HEK293 (cell line): Measurements from ENCODE around the gene DHRS4L2.

ENCODE experiments used
- ZNF19 ChIP-seq: fragments of 450-650 bp; formaldehyde crosslinking; IDR thresholded peaks from 2 replicates; pipeline ENCODE4; 2016; ENCODE audit warnings: missing biosample characterization, missing genetic modification characterization, low read depth
- ZNF223 ChIP-seq: fragments of 450-650 bp; formaldehyde crosslinking; IDR thresholded peaks from 2 replicates; pipeline ENCODE4 v1.5.1; 2016; ENCODE audit warnings: missing biosample characterization, missing genetic modification characterization
- ZNF341 ChIP-seq: fragments of 450-650 bp; formaldehyde crosslinking; IDR thresholded peaks from 2 replicates; pipeline ENCODE4; 2016; ENCODE audit warnings: low read depth, missing biosample characterization, missing genetic modification characterization
- ZNF623 ChIP-seq: fragments of 450-650 bp; formaldehyde crosslinking; IDR thresholded peaks from 2 replicates; pipeline ENCODE4 v1.5.1; 2016; ENCODE audit warnings: missing biosample characterization, missing genetic modification characterization
- ZNF664 ChIP-seq: fragments of 450-650 bp; formaldehyde crosslinking; IDR thresholded peaks from 2 replicates; pipeline ENCODE4 v1.5.1; 2016; ENCODE audit warnings: missing biosample characterization, missing genetic modification characterization
- ZNF701 ChIP-seq: fragments of 450-650 bp; formaldehyde crosslinking; IDR thresholded peaks from 2 replicates; pipeline ENCODE4 v1.5.1; 2016; ENCODE audit warnings: missing biosample characterization, missing genetic modification characterization
- ZNF747 ChIP-seq: fragments of 450-650 bp; formaldehyde crosslinking; IDR thresholded peaks from 2 replicates; pipeline ENCODE4 v1.5.1; 2016; ENCODE audit warnings: missing biosample characterization, missing genetic modification characterization
- ZNF791 ChIP-seq: fragments of 450-650 bp; formaldehyde crosslinking; IDR thresholded peaks from 2 replicates; pipeline ENCODE4 v1.5.1; 2016; ENCODE audit warnings: missing biosample characterization, missing genetic modification characterization
- ZNF792 ChIP-seq: fragments of 450-650 bp; formaldehyde crosslinking; IDR thresholded peaks from 2 replicates; pipeline ENCODE4 v1.5.1; 2016; ENCODE audit warnings: missing biosample characterization, missing genetic modification characterization
- ZSCAN30 ChIP-seq: fragments of 450-650 bp; IDR thresholded peaks from 2 replicates; pipeline ENCODE4 v1.5.1; 2018; ENCODE audit warnings: missing biosample characterization, mild to moderate bottlenecking, missing genetic modification characterization, moderate library complexity
- TF ChIP-seq, protein P1 (sequence below): fragments of 450-650 bp; IDR thresholded peaks from 2 replicates; pipeline ENCODE4 v1.5.1; 2018; ENCODE audit warnings: missing biosample characterization, missing genetic modification characterization
- TF ChIP-seq, protein P2 (sequence below): fragments of 450-650 bp; formaldehyde crosslinking; IDR thresholded peaks from 2 replicates; pipeline ENCODE4 v1.5.1; 2016; ENCODE audit warnings: missing biosample characterization, missing genetic modification characterization, borderline replicate concordance
- TF ChIP-seq, protein P3 (sequence below): fragments of 450-650 bp; formaldehyde crosslinking; IDR thresholded peaks from 2 replicates; pipeline ENCODE4 v1.5.1; 2016; ENCODE audit warnings: missing biosample characterization, missing genetic modification characterization
- TF ChIP-seq, protein P4 (sequence below): fragments of 450-650 bp; formaldehyde crosslinking; IDR thresholded peaks from 2 replicates; pipeline ENCODE4 v1.5.1; 2016; ENCODE audit warnings: missing biosample characterization, missing genetic modification characterization, low read depth
- TF ChIP-seq, protein P5 (sequence below): sonication (generic); formaldehyde crosslinking; IDR thresholded peaks from 2 replicates; pipeline ENCODE4 v1.8.1; 2022; ENCODE audit warnings: mild to moderate bottlenecking, moderate library complexity, missing genetic modification reagents
- TF ChIP-seq, protein P6 (sequence below): fragments of 450-650 bp; formaldehyde crosslinking; IDR thresholded peaks from 2 replicates; pipeline ENCODE4 v1.5.1; 2017; ENCODE audit warnings: missing biosample characterization, missing genetic modification characterization
- TF ChIP-seq, protein P7 (sequence below): fragments of 450-650 bp; formaldehyde crosslinking; IDR thresholded peaks from 2 replicates; pipeline ENCODE4 v1.5.1; 2016; ENCODE audit warnings: missing biosample characterization, missing genetic modification characterization

Gene DHRS4L2

DNA sequence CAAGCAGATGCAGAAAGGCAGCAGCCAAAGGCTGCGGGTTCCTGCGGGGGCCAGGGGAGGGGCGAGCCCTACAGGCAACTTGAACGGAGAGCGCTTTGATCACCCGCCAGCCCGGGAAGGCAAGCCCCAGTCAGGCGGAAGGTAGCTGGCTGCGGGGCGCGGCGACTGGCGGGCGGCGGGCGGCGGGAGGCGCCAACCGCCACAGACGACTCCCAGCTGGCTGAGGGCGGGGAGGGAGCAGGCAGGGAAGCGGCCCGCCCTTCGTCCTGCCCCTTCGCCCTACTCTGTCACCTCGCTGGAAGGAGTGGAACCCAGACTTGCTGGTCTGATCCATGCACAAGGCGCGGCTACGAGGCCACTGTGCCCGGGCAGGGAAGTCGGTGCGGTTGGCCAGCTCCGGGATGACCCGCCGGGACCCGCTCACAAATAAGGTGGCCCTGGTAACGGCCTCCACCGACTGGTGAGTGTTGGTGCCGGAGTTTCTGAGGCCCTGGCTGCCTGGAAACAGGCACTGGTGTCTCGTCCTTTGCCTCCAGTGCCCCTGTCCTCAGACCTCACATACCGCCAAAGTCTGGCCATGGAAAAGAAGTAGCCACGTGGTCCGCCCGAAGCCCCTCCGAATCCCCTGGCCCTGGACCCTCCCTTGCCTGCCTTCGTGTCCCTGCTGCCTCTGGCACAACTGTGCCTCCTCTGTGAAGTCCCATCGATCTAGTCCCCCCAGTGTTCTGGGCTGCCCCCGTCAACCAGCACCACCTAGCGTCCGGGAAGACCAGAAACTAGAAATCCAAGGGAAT is 47.6 kb downstream of the DHRS4L2 start (continued):
- TF ChIP-seq ZNF223 (tag by site-specific recombination) (peak; percentile 89), ZNF341 (peak; percentile 71), ZNF791 (tag by site-specific recombination) (no peak), ZNF792 (no peak), ZSCAN30 (tag by site-specific recombination) (no peak), ZNF701 (tag by site-specific recombination) (peak; percentile 84), ZNF747 (tag by site-specific recombination) (no peak), ZNF664 (tag by site-specific recombination) (no peak), ZNF19 (tag by site-specific recombination) (no peak), ZNF623 (peak; percentile 34; the same call in 1 of the 2 replicates)
- TF ChIP-seq, protein P1, sequence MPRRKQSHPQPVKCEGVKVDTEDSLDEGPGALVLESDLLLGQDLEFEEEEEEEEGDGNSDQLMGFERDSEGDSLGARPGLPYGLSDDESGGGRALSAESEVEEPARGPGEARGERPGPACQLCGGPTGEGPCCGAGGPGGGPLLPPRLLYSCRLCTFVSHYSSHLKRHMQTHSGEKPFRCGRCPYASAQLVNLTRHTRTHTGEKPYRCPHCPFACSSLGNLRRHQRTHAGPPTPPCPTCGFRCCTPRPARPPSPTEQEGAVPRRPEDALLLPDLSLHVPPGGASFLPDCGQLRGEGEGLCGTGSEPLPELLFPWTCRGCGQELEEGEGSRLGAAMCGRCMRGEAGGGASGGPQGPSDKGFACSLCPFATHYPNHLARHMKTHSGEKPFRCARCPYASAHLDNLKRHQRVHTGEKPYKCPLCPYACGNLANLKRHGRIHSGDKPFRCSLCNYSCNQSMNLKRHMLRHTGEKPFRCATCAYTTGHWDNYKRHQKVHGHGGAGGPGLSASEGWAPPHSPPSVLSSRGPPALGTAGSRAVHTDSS (tag by site-specific recombination), result no peak
- TF ChIP-seq, protein P2, sequence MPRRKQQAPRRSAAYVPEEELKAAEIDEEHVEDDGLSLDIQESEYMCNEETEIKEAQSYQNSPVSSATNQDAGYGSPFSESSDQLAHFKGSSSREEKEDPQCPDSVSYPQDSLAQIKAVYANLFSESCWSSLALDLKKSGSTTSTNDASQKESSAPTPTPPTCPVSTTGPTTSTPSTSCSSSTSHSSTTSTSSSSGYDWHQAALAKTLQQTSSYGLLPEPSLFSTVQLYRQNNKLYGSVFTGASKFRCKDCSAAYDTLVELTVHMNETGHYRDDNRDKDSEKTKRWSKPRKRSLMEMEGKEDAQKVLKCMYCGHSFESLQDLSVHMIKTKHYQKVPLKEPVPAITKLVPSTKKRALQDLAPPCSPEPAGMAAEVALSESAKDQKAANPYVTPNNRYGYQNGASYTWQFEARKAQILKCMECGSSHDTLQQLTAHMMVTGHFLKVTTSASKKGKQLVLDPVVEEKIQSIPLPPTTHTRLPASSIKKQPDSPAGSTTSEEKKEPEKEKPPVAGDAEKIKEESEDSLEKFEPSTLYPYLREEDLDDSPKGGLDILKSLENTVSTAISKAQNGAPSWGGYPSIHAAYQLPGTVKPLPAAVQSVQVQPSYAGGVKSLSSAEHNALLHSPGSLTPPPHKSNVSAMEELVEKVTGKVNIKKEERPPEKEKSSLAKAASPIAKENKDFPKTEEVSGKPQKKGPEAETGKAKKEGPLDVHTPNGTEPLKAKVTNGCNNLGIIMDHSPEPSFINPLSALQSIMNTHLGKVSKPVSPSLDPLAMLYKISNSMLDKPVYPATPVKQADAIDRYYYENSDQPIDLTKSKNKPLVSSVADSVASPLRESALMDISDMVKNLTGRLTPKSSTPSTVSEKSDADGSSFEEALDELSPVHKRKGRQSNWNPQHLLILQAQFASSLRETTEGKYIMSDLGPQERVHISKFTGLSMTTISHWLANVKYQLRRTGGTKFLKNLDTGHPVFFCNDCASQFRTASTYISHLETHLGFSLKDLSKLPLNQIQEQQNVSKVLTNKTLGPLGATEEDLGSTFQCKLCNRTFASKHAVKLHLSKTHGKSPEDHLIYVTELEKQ (tag by site-specific recombination), result no peak
- TF ChIP-seq, protein P3, sequence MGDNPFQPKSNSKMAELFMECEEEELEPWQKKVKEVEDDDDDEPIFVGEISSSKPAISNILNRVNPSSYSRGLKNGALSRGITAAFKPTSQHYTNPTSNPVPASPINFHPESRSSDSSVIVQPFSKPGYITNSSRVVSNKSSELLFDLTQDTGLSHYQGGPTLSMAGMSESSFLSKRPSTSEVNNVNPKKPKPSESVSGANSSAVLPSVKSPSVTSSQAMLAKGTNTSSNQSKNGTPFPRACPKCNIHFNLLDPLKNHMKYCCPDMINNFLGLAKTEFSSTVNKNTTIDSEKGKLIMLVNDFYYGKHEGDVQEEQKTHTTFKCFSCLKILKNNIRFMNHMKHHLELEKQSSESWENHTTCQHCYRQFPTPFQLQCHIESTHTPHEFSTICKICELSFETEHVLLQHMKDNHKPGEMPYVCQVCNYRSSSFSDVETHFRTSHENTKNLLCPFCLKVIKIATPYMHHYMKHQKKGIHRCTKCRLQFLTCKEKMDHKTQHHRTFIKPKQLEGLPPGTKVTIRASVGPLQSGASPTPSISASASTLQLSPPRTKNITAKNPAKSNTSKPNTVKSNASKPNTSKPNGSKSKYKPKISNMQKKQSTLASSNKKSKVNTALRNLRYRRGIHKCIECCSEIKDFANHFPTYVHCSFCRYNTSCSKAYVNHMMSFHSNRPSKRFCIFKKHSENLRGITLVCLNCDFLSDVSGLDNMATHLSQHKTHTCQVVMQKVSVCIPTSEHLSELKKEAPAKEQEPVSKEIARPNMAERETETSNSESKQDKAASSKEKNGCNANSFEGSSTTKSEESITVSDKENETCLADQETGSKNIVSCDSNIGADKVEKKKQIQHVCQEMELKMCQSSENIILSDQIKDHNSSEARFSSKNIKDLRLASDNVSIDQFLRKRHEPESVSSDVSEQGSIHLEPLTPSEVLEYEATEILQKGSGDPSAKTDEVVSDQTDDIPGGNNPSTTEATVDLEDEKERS, result no peak
- TF ChIP-seq, protein P4, sequence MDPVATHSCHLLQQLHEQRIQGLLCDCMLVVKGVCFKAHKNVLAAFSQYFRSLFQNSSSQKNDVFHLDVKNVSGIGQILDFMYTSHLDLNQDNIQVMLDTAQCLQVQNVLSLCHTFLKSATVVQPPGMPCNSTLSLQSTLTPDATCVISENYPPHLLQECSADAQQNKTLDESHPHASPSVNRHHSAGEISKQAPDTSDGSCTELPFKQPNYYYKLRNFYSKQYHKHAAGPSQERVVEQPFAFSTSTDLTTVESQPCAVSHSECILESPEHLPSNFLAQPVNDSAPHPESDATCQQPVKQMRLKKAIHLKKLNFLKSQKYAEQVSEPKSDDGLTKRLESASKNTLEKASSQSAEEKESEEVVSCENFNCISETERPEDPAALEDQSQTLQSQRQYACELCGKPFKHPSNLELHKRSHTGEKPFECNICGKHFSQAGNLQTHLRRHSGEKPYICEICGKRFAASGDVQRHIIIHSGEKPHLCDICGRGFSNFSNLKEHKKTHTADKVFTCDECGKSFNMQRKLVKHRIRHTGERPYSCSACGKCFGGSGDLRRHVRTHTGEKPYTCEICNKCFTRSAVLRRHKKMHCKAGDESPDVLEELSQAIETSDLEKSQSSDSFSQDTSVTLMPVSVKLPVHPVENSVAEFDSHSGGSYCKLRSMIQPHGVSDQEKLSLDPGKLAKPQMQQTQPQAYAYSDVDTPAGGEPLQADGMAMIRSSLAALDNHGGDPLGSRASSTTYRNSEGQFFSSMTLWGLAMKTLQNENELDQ (tag by site-specific recombination), result no peak
- TF ChIP-seq, protein P5, sequence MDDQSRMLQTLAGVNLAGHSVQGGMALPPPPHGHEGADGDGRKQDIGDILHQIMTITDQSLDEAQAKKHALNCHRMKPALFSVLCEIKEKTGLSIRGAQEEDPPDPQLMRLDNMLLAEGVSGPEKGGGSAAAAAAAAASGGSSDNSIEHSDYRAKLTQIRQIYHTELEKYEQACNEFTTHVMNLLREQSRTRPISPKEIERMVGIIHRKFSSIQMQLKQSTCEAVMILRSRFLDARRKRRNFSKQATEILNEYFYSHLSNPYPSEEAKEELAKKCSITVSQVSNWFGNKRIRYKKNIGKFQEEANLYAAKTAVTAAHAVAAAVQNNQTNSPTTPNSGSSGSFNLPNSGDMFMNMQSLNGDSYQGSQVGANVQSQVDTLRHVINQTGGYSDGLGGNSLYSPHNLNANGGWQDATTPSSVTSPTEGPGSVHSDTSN (CRISPR knock-in tag), result no peak
- TF ChIP-seq, protein P6, sequence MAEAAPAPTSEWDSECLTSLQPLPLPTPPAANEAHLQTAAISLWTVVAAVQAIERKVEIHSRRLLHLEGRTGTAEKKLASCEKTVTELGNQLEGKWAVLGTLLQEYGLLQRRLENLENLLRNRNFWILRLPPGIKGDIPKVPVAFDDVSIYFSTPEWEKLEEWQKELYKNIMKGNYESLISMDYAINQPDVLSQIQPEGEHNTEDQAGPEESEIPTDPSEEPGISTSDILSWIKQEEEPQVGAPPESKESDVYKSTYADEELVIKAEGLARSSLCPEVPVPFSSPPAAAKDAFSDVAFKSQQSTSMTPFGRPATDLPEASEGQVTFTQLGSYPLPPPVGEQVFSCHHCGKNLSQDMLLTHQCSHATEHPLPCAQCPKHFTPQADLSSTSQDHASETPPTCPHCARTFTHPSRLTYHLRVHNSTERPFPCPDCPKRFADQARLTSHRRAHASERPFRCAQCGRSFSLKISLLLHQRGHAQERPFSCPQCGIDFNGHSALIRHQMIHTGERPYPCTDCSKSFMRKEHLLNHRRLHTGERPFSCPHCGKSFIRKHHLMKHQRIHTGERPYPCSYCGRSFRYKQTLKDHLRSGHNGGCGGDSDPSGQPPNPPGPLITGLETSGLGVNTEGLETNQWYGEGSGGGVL (tag by site-specific recombination), result peak; percentile 67
- TF ChIP-seq, protein P7, sequence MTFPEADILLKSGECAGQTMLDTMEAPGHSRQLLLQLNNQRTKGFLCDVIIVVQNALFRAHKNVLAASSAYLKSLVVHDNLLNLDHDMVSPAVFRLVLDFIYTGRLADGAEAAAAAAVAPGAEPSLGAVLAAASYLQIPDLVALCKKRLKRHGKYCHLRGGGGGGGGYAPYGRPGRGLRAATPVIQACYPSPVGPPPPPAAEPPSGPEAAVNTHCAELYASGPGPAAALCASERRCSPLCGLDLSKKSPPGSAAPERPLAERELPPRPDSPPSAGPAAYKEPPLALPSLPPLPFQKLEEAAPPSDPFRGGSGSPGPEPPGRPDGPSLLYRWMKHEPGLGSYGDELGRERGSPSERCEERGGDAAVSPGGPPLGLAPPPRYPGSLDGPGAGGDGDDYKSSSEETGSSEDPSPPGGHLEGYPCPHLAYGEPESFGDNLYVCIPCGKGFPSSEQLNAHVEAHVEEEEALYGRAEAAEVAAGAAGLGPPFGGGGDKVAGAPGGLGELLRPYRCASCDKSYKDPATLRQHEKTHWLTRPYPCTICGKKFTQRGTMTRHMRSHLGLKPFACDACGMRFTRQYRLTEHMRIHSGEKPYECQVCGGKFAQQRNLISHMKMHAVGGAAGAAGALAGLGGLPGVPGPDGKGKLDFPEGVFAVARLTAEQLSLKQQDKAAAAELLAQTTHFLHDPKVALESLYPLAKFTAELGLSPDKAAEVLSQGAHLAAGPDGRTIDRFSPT, result no peak
